ENCODE measurements around the gene TMEM41B. TPM values are rescaled to one million over a fixed set of nuclear protein-coding genes. Genes with fewer than 3 reads are reported as not detected.

The TMEM41B gene
- total RNA-seq, 1 donor from 2014 or later, result 33.4 TPM

GRCh38 chr11:9310485-9311090 is 3.8 kb downstream of the TMEM41B start:
- Mint-ChIP-seq H3K4me1 (peaks cover 46% of the 10 kb centered on the region), H3K4me3 (peak overlapping the region; percentile 72), H3K27me3 (ENCODE audit: low read depth) (no peaks in the 10 kb centered on the region), H3K36me3 (ENCODE audit: low read depth) (peaks cover 20% of the 10 kb centered on the region), H3K27ac (ENCODE audit: unreplicated experiment) (no peak overlapping the region), H3K9me3 (peaks cover 11% of the 10 kb centered on the region)
- no peak for DNase-seq (ENCODE audit: low read depth, low spot score)
- TF ChIP-seq CTCF (conservative IDR thresholded peaks at IDR 0.05), result no peak

- Mint-ChIP-seq H3K4me1 (peaks cover 6% of the 10 kb centered on the region), H3K27me3 (ENCODE audit: low read depth) (no peaks in the 10 kb centered on the region), H3K4me3 (no peak overlapping the region), H3K36me3 (ENCODE audit: low read depth) (peaks cover 11% of the 10 kb centered on the region), H3K9me3 (peaks cover 11% of the 10 kb centered on the region), H3K27ac (ENCODE audit: unreplicated experiment) (no peak overlapping the region)
- DNase-seq (ENCODE audit: low read depth, low spot score), result no peak
- no peak for TF ChIP-seq CTCF (conservative IDR thresholded peaks at IDR 0.05)
Observed at GRCh38 chr11:9304178-9304577, 10.2 kb downstream of the TMEM41B start.

GRCh38 chr11:9302448-9302847 is 11.9 kb downstream of the TMEM41B start:
- H3K27me3 Mint-ChIP-seq (ENCODE audit: low read depth), result no peaks in the 10 kb centered on the region
- no peak for TF ChIP-seq CTCF (conservative IDR thresholded peaks at IDR 0.05)
- H3K9me3 Mint-ChIP-seq, result peaks cover 8% of the 10 kb centered on the region
- H3K36me3 Mint-ChIP-seq (ENCODE audit: low read depth), result peaks cover 6% of the 10 kb centered on the region
- no peak overlapping the region for H3K4me3 Mint-ChIP-seq
- peaks cover 6% of the 10 kb centered on the region for H3K4me1 Mint-ChIP-seq
- no peak overlapping the region for H3K27ac Mint-ChIP-seq (ENCODE audit: unreplicated experiment)
- no peak for DNase-seq (ENCODE audit: low read depth, low spot score)

DNA sequence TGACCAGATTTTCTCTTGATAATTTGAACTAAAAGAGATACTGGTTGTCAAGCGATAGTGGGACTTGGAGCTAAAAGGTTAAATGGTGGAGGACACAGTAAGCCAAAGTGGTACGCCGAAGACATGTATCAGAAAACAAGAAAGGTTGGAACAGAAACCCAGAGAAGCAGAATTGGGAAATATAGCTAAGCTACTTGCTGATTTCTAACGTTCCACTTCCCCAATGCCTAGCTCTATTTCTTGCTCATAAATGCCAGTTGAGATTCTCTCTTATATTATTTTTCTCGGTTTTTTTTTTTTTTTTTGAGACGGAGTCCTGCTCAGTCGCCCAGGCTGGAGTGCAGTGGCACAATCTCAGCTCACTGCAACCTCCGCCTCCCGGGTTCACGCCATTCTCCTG is 12.7 kb downstream of the TMEM41B start:
- H3K27me3 Mint-ChIP-seq (ENCODE audit: low read depth), result no peaks in the 10 kb centered on the region
- H3K27ac Mint-ChIP-seq (ENCODE audit: unreplicated experiment), result no peak overlapping the region
- H3K36me3 Mint-ChIP-seq (ENCODE audit: low read depth), result peaks cover 3% of the 10 kb centered on the region
- peaks cover 4% of the 10 kb centered on the region for H3K9me3 Mint-ChIP-seq
- no peak for DNase-seq (ENCODE audit: low read depth, low spot score)
- TF ChIP-seq CTCF (conservative IDR thresholded peaks at IDR 0.05), result no peak
- H3K4me3 Mint-ChIP-seq, result no peak overlapping the region
- peaks cover 2% of the 10 kb centered on the region for H3K4me1 Mint-ChIP-seq

GRCh38 chr11:9293646-9294045 is 20.7 kb downstream of the TMEM41B start:
- no peaks in the 10 kb centered on the region for H3K27me3 Mint-ChIP-seq (ENCODE audit: low read depth)
- no peaks in the 10 kb centered on the region for H3K36me3 Mint-ChIP-seq (ENCODE audit: low read depth)
- no peaks in the 10 kb centered on the region for H3K4me1 Mint-ChIP-seq
- DNase-seq (ENCODE audit: low read depth, low spot score), result no peak
- H3K4me3 Mint-ChIP-seq, result no peak overlapping the region
- H3K9me3 Mint-ChIP-seq, result no peaks in the 10 kb centered on the region
- H3K27ac Mint-ChIP-seq (ENCODE audit: unreplicated experiment), result no peak overlapping the region
- TF ChIP-seq CTCF (conservative IDR thresholded peaks at IDR 0.05), result no peak
